Measurements from ENCODE around the gene CRAMP1.

The CRAMP1 gene

GRCh38 chr16:1619976-1620375, 7.8 kb downstream of the CRAMP1 start:
- H3K4me3 ChIP-seq (replicated peaks; ENCODE audit: low read depth, low read length) = no peak overlapping the region

GRCh38 chr16:1620391-1620790, 8.2 kb downstream of the CRAMP1 start:
- TF ChIP-seq CTCF (IDR thresholded peaks at IDR 0.05; ENCODE audit: low read depth, low read length, missing control alignments) = no peak
- no peak overlapping the region for H3K4me3 ChIP-seq (replicated peaks; ENCODE audit: low read depth, low read length)
- no peak for DNase-seq (ENCODE audit: extremely low read depth, low read depth)

More at GRCh38 chr16:1619976-1620375, 7.8 kb downstream of the CRAMP1 start:
- no peak for TF ChIP-seq CTCF (IDR thresholded peaks at IDR 0.05; ENCODE audit: low read depth, low read length, missing control alignments)
- no peak for DNase-seq (ENCODE audit: extremely low read depth, low read depth)

- H3K4me3 ChIP-seq (replicated peaks; ENCODE audit: low read depth, low read length) = no peak overlapping the region
- DNase-seq (ENCODE audit: extremely low read depth, low read depth) = no peak
- no peak for TF ChIP-seq CTCF (IDR thresholded peaks at IDR 0.05; ENCODE audit: low read depth, low read length, missing control alignments)
Measured at GRCh38 chr16:1621851-1622250, 9.7 kb downstream of the CRAMP1 start.

GRCh38 chr16:1626327-1626726, 14.2 kb downstream of the CRAMP1 start:
- no peak for TF ChIP-seq CTCF (IDR thresholded peaks at IDR 0.05; ENCODE audit: low read depth, low read length, missing control alignments)
- no peak for DNase-seq (ENCODE audit: extremely low read depth, low read depth)
- H3K4me3 ChIP-seq (replicated peaks; ENCODE audit: low read depth, low read length) = no peak overlapping the region

- no peak for TF ChIP-seq CTCF (IDR thresholded peaks at IDR 0.05; ENCODE audit: low read depth, low read length, missing control alignments)
- DNase-seq (ENCODE audit: extremely low read depth, low read depth) = no peak
- no peak overlapping the region for H3K4me3 ChIP-seq (replicated peaks; ENCODE audit: low read depth, low read length)
Measured at GRCh38 chr16:1626776-1627175, 14.6 kb downstream of the CRAMP1 start.

- TF ChIP-seq CTCF (IDR thresholded peaks at IDR 0.05; ENCODE audit: low read depth, low read length, missing control alignments) = no peak
- no peak overlapping the region for H3K4me3 ChIP-seq (replicated peaks; ENCODE audit: low read depth, low read length)
- no peak for DNase-seq (ENCODE audit: extremely low read depth, low read depth)
Measured at GRCh38 chr16:1630450-1631213, 18.5 kb downstream of the CRAMP1 start.

- no peak for DNase-seq (ENCODE audit: extremely low read depth, low read depth)
- TF ChIP-seq CTCF (IDR thresholded peaks at IDR 0.05; ENCODE audit: low read depth, low read length, missing control alignments) = no peak
- H3K4me3 ChIP-seq (replicated peaks; ENCODE audit: low read depth, low read length) = no peak overlapping the region
Measured at GRCh38 chr16:1631230-1631629, 19.1 kb downstream of the CRAMP1 start.

Data from HFF-Myc (cell line).